GM19099 (cell line): Measurements from ENCODE around the gene PRLH.

Experiments used
- POLR2A ChIP-seq: IDR thresholded peaks from 3 replicates; pipeline ENCODE4 v1.6.1; 2011; ENCODE audit warnings: low read depth; ENCODE audit not compliant: insufficient read length; ENCODE audit errors: extremely low read depth

PRLH gene

DNA sequence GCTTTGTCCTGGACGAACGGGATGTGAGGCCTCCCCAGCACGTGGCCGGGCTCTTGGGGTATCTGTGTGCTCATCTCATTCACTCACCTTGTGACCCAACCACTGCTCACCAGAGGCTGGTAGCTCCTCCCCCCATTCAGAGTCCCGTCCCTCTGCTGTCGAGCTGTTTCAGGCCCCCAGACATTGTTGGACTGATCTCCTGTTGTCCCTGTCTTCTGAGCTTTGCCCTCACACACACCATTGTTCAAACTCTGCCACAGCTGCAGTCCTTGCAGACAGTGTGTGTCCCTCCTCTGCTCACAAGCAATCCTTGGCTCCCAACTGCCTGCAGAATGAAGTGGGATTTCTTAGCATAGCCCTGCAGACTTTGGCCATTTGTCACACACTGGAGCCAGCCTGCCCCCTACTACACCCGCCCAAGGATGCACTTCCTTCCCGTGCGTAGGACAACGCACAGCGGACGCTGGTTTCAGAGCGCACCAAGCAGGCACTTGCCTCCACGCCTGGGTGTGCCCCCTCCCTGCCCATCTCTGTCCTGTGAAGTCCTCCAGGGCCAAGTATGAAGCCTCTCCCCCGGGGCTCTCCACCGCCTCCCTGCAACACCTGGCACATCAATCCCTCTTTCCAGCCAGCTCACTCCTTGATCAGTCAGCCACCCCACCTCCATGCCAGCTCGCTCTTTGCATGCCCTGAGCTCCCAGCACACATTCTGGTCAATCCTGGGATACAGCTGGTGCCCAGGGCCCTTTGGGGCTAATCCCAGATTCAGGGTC, 16.5 kb upstream of the PRLH start:
- TF ChIP-seq POLR2A = no peak

DNA sequence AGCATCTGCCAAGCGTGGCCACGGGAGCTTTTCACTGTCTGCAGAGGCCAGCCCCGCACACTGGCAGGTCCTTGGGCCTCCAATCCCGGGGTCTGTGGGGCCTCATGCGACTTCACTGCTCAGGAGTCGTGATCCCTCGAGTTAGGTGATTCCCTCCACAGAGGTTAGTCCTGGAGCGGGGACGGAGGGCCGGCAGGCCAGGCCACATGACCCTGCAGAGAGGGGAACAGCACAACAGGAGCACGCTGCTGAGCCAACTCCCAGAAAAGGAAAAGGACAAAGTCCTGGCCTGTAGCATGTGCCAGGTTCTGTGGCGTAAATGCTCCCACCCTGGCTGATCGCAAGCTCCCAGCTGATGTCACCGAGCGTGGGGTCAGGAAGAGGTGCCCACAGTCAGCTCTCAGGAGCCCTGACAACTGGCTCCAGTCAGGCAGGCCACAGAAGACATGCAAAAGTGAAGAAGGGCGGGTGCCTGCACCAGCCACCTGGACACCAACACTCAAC, 15.3 kb upstream of the PRLH start:
- TF ChIP-seq POLR2A = no peak

GRCh38 chr2:237552908-237553307, 13.5 kb upstream of the PRLH start:
- no peak for TF ChIP-seq POLR2A

GRCh38 chr2:237553948-237554347, 12.4 kb upstream of the PRLH start:
- TF ChIP-seq POLR2A = no peak

GRCh38 chr2:237555560-237555959, 10.8 kb upstream of the PRLH start:
- no peak for TF ChIP-seq POLR2A

DNA sequence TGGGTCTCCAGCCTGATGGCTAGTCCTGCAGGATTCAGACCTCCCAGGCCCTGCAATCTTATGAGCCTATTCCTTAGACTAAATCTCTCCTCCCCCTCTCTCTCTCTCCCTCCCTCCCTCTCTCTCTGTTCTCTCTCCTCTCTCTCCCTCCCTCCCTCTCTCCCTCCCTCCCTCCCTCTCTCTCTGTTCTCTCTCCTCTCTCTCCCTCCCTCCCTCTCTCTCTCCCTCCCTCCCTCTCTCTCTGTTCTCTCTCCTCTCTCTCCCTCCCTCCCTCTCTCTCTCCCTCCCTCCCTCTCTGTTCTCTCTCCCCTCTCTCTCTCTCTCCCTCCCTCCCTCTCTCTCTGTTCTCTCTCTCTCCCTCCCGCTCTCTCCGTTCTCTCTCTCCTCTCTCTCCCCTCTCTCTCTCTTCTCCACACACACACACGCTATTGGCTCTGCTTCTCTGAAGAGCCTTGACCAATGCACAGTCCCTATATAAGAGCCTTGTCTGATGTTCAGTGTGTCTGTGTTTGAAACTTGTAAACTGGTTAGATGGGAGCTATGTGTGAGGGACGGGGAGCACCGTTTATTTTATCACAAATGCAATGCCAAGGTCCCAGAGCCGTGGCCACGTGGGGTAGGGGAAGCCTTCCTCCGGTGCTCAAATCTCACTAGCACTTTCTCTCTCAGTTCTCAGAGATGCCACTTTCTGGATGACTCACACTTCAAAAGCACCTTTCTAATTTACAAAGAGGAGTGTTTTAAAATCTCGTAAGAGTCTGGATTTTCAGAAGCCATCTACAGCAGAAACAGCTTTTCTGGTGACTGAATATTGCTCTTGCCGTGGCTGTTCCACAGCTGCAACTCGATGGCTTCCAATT, 9.4 kb upstream of the PRLH start:
- no peak for TF ChIP-seq POLR2A

DNA sequence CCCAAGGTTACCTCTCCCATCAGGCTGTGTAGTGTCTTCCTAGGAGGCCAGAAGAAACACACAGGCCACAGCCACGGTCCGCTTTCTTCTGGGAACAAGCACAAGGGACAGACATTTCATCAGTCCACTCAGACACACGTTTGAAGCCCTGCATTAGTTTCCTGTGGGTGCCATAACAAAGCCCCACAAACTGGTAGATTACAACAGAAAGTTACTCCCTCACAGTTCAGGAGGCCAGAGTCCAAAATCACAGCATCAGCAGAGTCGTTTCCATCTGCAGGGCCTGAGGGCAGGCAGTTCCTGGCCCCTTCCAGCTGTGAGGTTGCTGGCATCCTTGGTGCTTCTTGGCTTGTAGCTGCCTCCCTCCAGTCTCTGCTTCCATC, 8.8 kb upstream of the PRLH start:
- no peak for TF ChIP-seq POLR2A

GRCh38 chr2:237558961-237559641, 7.3 kb upstream of the PRLH start:
- no peak for TF ChIP-seq POLR2A

- TF ChIP-seq POLR2A = no peak
Measured at GRCh38 chr2:237561221-237561620, 5.2 kb upstream of the PRLH start.

DNA sequence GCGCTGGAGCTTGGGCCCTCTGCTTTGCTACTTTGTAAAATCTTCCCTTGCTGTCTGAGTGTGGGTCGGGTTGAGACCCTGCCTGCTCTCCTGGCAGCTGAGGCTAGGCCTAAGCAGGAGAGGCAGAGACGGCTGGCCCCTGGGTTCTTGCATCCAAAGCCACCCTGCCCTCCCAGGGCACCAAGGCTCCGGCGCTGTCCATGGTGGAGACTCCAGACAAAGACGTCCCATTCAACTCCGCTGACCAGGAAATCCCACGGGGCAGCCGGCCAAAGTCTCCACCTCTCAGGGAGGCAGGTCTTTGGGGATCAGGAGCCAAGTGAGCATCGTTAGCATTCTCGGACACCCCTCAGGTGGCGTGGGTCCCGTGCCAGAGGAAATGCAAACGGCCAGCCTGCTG, 2.6 kb upstream of the PRLH start:
- no peak for TF ChIP-seq POLR2A

GRCh38 chr2:237564526-237565131, 1.7 kb upstream of the PRLH start:
- no peak for TF ChIP-seq POLR2A

DNA sequence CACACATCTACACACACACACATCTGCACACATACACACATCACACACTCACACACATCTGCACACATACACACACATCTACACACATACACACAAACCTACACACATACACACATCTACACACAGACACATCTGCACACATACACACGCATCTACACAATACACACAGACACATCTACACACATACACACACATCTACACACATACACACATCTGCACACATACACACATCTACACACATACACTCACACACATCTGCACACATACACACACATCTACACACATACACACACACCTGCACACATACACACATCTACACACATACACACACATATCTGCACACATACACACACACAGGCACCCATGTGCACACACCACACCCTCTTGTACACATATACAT, 400 bp upstream of the PRLH start:
- no peak for TF ChIP-seq POLR2A

- no peak for TF ChIP-seq POLR2A
Measured at GRCh38 chr2:237567276-237568029, 1.1 kb downstream of the PRLH start.

DNA sequence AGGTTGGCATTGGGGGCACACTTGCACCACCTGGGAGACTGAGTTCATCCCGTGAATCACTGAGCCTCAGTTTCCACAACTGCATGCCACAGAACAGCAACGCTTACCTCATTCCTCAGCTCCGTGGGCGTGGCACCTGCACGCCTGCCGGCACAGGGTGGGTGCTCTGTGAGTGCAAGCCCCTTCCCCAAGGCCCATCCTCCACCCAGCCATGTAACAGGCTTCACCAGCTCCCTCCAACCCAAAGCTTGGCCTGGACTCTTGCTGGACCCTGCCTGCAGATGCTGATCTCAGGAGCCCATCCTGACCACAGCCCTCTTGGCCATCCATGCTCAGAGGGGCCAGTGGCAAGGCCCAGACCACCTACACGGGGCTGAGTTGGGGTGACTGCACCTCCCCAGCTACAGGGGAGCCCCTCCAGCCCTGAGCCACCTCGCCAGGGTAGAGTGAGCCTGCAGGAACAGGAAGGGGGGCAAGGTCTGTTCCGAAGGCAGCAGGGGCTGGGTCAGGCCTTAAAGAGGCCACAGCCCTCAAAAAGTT, 1.8 kb downstream of the PRLH start:
- TF ChIP-seq POLR2A = no peak
